ENCODE measurements around the gene UNC5A.

GRCh38 chr5:176821441-176821840, 11.1 kb downstream of the UNC5A start:
- TF ChIP-seq, protein P1, sequence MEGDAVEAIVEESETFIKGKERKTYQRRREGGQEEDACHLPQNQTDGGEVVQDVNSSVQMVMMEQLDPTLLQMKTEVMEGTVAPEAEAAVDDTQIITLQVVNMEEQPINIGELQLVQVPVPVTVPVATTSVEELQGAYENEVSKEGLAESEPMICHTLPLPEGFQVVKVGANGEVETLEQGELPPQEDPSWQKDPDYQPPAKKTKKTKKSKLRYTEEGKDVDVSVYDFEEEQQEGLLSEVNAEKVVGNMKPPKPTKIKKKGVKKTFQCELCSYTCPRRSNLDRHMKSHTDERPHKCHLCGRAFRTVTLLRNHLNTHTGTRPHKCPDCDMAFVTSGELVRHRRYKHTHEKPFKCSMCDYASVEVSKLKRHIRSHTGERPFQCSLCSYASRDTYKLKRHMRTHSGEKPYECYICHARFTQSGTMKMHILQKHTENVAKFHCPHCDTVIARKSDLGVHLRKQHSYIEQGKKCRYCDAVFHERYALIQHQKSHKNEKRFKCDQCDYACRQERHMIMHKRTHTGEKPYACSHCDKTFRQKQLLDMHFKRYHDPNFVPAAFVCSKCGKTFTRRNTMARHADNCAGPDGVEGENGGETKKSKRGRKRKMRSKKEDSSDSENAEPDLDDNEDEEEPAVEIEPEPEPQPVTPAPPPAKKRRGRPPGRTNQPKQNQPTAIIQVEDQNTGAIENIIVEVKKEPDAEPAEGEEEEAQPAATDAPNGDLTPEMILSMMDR (IDR thresholded peaks at IDR 0.05): no peak
- TF ChIP-seq POLR2A (IDR thresholded peaks at IDR 0.05): no peak
- no peak for TF ChIP-seq POLR2AphosphoS5 (IDR thresholded peaks at IDR 0.05; ENCODE audit: insufficient read depth in 1 of 2, low read depth in 1 of 2)
